Measurements from ENCODE around the gene UBA1. TPM values are rescaled to one million over a fixed set of nuclear protein-coding genes. Genes with fewer than 3 reads are reported as not detected.
A peak's percentile ranks its signal among the peaks of the same experiment; 100 is the strongest.

UBA1 gene
- total RNA-seq, 1 experiment from 2014 or later: 88.3 TPM

DNA sequence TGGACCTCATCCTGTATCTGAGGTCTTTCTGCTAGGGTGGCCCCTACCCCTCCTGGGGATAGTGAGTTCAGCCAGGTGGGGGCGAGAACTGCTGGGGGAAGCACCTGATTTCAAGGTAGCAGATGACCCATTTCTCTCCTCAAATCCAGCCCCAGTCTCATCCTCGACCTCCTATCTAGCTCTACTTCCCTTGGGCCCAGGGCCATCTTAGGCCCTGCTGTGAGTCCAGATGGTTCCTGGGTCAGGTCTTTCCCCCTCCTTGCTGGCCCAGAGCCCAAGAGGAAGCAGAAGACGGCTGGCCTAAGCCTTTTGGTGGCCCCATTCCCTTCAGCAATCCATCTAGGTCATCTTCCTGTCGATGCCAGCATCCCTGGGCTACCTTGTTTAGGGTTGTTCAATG lies 28.1 kb downstream of the UBA1 start:
- in situ Hi-C loops (cut with HindIII; ENCODE audit: low pct_unique_long_range_greater_than_20kb, low sequenced_read_pairs): no loop called here
- DNase-seq (ENCODE audit: low read depth): no peak

DNA sequence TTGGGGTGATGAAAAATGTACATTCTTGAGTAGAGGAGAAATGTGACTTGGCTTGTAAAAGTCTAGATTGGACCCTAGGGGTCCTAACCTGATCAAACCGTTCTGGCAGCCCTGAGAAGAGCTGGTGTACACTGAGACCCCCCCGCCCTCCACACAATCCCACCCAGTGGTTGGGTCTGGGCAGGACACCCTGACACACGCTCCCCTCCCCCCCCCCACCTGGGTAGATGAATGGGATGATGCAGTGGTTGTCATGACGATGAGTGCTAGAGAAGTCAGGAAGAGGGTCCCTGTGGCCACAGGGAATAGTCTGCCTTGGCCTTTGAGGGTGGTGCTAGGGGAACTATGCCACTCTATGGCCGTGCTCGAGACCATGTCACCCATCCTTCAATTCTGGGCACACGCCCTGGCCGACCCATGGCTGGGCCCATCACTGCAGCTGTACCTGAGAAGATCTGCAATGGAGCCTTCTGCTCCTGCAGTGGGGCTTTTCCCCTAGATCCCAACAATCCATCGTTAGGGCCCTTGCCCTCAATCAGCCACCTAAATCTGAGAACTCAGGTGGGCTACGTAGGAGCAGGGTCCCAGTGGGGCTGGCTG lies 29.2 kb downstream of the UBA1 start:
- DNase-seq (ENCODE audit: low read depth): no peak
- in situ Hi-C loops (cut with HindIII; ENCODE audit: low pct_unique_long_range_greater_than_20kb, low sequenced_read_pairs): no loop called here

DNA sequence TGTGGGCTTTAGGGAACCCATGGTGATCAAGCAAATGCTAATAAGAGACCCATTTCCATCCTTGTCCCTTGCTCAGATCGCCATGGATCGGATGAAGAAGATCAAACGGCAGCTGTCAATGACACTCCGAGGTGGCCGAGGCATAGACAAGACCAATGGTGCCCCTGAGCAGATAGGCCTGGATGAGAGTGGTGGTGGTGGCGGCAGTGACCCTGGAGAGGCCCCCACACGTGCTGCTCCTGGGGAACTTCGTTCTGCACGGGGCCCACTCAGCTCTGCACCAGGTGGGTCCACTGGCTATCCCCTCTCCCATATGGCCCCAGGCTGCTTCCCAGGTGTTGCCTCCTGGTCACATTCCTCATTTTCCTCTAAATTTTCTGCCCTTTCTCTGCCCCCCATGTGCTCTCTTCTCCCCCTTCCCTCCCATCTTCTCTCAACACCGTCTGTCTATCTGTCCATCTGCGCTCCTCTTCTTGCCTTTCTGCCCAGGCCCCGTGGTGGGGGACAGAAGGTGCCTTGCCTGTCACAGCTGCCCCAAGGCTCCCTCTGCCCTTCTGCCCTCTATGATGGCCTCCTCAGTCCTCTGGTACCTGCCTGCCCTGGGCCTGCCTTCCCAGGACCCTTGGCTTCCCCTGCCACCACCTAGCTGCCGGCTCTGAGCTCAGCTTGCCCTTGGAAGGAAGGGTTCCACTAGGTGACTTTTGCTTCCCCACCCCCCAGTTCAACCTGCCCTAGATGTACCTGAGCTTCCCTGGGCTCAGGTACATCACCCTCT lies 30.0 kb downstream of the UBA1 start:
- in situ Hi-C loops (cut with HindIII; ENCODE audit: low pct_unique_long_range_greater_than_20kb, low sequenced_read_pairs): no loop called here

DNA sequence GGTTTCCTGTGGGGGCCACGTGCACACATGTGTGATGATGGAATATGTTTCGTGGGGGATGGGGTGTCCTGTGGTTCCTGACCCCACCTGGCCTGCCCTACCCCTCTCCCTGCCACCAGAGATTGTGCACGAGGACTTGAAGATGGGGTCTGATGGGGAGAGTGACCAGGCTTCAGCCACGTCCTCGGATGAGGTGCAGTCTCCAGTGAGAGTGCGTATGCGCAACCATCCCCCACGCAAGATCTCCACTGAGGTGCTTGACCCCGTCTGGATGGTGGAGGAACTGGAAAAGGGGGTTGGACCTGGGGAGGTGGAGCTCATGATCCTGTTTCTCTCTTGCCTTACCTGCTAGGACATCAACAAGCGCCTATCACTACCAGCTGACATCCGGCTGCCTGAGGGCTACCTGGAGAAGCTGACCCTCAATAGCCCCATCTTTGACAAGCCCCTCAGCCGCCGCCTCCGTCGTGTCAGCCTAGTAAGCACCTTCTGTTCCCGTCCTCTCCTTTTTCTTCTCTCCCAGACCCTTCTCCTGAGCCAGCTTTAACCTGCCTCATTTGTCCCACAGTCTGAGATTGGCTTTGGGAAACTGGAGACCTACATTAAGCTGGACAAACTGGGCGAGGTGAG lies 30.8 kb downstream of the UBA1 start:
- DNase-seq (ENCODE audit: low read depth): no peak
- in situ Hi-C loops (cut with HindIII; ENCODE audit: low pct_unique_long_range_greater_than_20kb, low sequenced_read_pairs): no loop called here

More for the DNA sequence above, 30.0 kb downstream of the UBA1 start:
- no peak for DNase-seq (ENCODE audit: low read depth)

DNA sequence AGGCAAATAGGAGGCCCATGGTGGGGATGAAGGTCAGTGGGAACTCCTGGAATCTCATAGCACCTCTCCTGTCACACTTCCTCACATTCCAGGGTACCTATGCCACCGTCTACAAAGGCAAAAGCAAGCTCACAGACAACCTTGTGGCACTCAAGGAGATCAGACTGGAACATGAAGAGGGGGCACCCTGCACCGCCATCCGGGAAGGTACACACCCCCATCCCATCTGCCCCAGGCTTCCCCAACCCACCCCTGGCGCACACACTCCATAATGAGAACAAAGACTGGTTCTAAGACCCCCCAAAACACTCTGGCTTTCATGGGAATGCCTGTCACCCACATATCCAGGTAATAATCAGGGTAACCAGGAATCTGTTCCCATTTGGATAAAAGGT lies 31.3 kb downstream of the UBA1 start:
- in situ Hi-C loops (cut with HindIII; ENCODE audit: low pct_unique_long_range_greater_than_20kb, low sequenced_read_pairs): no loop called here
- no peak for DNase-seq (ENCODE audit: low read depth)

DNA sequence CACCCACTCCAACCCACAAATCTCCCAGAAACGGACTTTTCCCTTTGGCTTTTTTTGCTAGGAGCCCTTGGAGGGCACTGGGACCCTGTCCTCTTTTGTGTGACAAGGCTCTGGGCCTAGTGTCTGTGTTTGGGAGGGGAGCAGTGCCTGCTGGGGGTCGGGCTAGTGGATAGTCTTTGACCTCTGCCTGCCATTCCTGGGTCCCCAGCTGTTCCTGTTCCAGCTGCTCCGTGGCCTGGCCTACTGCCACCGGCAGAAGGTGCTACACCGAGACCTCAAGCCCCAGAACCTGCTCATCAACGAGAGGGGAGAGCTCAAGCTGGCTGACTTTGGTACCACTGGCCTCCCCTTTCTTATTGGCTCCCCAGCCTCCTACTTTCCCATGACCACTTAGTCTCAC lies 32.4 kb downstream of the UBA1 start:
- in situ Hi-C loops (cut with HindIII; ENCODE audit: low pct_unique_long_range_greater_than_20kb, low sequenced_read_pairs): no loop called here
- DNase-seq (ENCODE audit: low read depth): no peak

DNA sequence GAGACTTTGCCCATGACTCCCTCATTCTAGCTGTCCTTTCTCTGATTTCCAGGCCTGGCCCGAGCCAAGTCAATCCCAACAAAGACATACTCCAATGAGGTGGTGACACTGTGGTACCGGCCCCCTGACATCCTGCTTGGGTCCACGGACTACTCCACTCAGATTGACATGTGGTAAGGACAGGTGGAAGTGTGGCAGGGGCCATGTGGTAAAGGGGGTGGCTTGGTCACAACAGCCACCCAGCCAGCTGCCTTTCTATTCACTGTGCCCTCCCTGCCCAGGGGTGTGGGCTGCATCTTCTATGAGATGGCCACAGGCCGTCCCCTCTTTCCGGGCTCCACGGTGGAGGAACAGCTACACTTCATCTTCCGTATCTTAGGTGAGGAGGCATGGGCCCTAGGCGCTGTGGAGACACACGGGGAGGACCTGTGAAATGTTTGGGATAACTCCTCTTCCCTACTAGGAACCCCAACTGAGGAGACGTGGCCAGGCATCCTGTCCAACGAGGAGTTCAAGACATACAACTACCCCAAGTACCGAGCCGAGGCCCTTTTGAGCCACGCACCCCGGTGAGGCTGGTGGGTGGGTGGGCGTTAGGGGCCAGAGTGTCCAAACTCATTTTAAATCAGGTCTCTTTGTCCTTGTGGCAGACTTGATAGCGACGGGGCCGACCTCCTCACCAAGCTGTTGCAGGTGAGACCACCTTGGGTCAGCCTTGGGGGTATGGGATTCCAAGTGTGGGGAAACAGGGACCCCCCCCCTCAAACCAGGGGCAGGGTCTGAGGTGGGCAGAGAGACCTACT lies 33.1 kb downstream of the UBA1 start:
- in situ Hi-C loops (cut with HindIII; ENCODE audit: low pct_unique_long_range_greater_than_20kb, low sequenced_read_pairs): no loop called here
- no peak for DNase-seq (ENCODE audit: low read depth)

DNA sequence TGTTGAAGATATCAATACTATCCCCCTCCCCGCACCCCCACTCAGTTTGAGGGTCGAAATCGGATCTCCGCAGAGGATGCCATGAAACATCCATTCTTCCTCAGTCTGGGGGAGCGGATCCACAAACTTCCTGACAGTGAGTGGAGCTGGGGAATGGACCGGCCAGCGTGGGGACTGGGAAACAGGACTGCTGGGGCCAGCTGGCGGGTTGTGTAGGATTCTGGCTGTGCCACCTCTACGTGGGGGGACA lies 33.6 kb downstream of the UBA1 start:
- no peak for DNase-seq (ENCODE audit: low read depth)
- in situ Hi-C loops (cut with HindIII; ENCODE audit: low pct_unique_long_range_greater_than_20kb, low sequenced_read_pairs): no loop called here

DNA sequence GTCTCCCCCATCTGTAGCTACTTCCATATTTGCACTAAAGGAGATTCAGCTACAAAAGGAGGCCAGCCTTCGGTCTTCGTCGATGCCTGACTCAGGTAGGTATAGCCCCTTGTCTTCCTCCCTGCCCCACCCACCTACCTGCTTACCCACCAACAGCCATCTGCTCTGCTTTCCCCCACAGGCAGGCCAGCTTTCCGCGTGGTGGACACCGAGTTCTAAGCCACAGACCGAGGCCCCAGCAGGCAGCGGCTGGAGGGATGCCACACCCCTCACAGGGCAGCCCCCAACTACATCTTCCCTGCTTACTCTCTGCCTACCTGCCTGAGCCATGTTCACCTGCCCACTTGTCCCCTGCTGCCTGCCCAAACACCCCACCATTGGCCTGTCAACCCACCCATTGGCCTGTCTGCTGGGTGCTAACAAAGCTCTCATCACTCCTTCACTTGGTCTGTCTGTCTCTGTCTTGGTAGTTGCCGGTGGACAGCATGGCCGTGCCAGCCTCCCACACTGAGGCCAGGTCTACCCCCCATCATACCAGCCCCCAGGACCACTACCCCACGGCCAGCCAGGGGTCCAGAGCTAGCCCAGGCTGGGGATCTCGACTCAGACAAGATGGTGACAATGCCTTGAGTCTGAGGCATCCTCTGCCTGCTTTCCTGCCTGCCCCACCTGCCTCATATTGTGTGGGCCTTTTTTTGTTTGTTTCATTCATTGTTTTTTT lies 35.1 kb downstream of the UBA1 start:
- DNase-seq (ENCODE audit: low read depth): no peak
- in situ Hi-C loops (cut with HindIII; ENCODE audit: low pct_unique_long_range_greater_than_20kb, low sequenced_read_pairs): no loop called here

DNA sequence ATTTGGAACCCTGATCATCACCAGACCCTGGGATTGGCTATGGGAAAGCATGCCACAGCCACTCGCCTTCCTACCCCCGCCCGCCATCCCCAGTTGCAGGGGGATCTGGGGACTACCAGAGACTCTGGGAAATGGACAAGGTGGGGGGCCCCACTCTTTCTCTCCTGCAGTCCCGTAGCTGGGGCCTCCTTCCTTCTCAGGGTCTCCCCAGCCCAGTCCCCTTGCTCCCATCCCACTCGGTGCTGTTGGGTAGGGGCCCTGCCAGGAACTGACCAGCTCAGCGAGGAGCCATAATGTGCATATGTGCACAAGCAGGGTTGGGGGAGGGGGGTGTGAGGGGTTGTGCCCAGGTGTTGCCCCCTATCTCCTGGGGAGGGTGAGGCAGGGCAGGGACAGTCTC lies 35.8 kb downstream of the UBA1 start:
- in situ Hi-C loops (cut with HindIII; ENCODE audit: low pct_unique_long_range_greater_than_20kb, low sequenced_read_pairs): no loop called here
- no peak for DNase-seq (ENCODE audit: low read depth)

DNA sequence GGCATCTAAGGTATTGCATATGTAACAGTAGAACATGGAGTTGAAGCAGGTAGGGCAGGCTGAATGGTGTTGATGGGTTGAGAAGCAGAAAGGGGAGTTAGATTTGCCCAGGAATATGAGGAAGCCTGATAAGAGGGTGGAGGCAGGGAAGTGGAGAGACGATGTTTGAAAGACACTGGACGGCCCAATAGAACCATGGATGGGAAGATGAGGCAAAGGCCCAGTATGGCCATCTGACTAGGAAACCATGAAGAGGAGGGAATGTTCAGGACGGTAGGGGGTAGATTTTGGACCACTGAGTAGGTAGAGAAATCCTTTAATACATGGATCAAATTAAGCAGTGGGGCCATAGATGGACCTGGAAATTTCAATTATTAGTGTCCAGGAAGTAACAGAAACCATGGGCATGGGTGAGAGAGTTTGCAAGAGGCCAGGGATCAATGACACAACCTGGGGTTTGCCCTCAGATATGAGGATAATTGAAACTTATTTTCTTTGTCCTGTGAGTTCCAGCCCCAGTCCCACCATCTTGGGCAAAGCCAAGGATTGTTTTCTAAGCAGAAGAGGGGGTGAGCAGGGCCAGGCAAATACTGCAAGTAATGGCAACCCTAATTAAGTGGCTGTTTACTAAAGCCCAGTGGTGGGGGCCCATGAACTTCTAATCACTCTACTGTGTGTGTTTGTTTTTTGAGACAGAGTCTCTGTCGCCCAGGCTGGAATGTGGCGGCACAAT lies 36.7 kb downstream of the UBA1 start:
- no peak for DNase-seq (ENCODE audit: low read depth)
- in situ Hi-C loops (cut with HindIII; ENCODE audit: low pct_unique_long_range_greater_than_20kb, low sequenced_read_pairs): no loop called here

DNA sequence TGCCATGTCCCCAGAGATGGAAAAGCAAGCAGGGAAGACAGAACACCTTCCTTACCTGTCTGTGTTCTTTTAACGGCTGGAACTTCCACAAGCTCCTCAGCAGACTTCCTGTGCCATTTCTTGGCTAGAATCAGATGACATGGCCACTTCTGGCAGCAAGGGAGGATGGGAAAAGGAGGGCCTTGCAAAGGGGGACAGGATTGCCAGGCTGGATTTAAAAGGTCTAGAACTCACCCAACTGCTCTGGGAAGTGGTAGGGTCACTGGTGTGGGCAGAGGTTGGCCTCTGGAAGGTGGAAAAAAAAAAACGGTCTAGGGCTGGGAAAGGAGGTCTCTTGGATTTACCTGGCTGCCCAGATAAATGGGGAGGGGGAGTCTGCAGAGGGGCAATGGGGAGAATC lies 37.5 kb downstream of the UBA1 start:
- in situ Hi-C loops (cut with HindIII; ENCODE audit: low pct_unique_long_range_greater_than_20kb, low sequenced_read_pairs): no loop called here
- no peak for DNase-seq (ENCODE audit: low read depth)

DNA sequence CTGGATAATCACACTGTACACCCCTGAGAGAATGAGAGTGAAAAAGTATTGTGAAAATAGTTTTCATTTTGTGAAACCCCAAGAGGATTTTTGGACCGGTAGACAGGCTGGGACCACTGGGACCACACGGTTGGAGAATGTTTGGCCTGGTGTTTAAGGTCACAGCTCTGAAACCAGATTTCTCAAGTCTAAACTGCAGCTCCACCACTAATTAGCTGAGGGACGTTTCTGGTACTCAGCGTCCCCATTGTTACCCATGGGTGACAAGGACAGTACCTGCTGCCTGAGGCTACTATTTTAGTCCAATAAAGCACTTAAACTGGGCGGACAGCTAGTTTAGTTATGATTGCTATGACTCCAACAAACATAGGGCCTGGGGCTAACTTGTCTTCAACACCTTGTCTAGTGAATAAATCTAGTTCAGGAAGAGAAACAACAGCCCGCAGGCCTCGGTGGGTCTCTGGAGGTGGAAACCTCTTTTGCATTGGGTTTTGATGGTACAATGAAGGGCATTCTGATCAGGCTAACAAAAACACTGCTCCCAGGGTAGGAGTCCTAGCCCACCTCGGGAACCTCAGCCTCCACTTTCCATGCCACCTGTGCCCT lies 38.7 kb downstream of the UBA1 start:
- DNase-seq (ENCODE audit: low read depth): no peak
- in situ Hi-C loops (cut with HindIII; ENCODE audit: low pct_unique_long_range_greater_than_20kb, low sequenced_read_pairs): no loop called here

DNA sequence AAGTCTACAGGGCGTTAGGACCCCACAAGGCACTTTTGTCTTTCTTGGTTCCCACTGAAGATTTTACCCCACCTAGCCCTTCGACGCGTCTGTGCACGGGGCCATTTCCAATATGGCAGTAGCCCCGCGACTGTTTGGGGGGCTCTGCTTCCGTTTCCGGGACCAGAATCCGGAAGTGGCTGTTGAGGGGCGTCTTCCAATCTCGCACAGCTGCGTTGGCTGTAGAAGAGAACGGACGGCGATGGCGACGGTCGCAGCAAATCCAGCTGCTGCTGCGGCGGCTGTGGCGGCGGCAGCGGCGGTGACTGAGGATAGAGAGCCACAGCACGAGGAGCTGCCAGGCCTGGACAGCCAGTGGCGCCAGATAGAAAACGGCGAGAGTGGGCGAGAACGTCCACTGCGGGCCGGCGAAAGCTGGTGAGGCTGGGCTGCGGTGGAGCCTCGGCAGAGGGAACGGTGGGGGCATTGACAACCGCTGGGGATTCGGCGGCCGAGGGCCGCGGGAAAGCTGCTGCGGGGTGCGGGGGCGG lies 39.2 kb downstream of the UBA1 start, which contains the start of gene USP11:
Gene USP11, plus strand, starts transcription at position 207 of the 530 bp plus-strand sequence. Its CDS starts 35 bp downstream, at position 242.
- DNase-seq (ENCODE audit: low read depth): peak; percentile 43
- in situ Hi-C loops (cut with HindIII; ENCODE audit: low pct_unique_long_range_greater_than_20kb, low sequenced_read_pairs): no loop called here

DNA sequence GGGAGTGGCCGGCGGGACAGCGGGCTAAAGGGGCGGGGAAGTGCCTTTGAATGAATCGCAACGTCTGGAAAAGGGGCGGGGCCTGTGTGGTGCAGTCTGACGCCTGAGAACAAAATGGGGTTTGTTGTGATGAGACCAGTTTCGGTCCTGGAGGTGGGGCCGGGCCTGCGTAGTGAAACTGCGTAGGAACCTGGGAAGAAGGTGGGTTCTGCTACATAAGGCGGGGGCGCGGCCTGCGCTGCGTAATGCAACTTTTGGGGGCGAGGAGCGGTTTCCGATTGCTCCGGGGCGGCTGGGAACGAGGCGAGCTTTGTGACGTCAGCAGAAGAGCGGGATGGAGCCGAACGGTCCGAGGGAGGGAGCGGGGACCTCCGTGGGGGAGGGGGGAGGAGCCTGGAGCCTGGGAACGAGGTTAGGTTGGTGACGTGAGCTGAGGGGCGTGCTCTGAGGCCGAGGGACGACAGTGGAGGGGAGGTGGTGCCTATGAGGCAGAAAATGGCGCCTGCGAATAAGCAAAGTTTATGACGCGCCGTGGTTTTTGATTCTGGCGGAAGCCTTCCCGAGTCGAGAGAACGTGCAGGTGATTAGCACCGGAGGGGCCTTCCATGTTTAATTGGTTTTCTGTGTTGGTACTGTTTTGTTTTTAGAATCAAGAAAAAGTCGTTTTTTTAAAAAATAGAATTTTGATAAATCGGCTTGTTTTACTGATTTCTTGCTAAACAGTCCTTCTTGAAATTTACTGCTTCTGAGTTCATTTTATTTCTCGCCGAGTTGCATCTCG lies 39.9 kb downstream of the UBA1 start:
- in situ Hi-C loops (cut with HindIII; ENCODE audit: low pct_unique_long_range_greater_than_20kb, low sequenced_read_pairs): no loop called here
- peak; percentile 95 for DNase-seq (ENCODE audit: low read depth)

DNA sequence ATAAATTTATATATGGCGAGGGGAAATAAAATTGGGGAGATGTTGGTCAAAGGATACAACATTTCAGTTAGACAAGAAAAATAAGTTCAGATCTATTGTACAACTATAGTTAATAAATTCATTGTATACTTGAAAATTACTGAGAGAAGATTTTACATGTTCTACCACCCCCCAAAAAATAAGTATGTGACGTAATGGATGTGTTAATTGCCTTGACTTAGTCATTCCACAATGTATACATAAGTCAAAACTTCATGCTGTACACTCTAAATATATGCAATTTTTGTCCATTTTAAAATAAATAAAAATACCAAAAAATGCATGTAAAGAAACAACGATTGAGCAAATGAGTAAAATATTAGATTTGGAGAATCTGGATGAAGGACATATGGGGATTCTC lies 41.0 kb downstream of the UBA1 start:
- DNase-seq (ENCODE audit: low read depth): no peak
- in situ Hi-C loops (cut with HindIII; ENCODE audit: low pct_unique_long_range_greater_than_20kb, low sequenced_read_pairs): no loop called here

DNA sequence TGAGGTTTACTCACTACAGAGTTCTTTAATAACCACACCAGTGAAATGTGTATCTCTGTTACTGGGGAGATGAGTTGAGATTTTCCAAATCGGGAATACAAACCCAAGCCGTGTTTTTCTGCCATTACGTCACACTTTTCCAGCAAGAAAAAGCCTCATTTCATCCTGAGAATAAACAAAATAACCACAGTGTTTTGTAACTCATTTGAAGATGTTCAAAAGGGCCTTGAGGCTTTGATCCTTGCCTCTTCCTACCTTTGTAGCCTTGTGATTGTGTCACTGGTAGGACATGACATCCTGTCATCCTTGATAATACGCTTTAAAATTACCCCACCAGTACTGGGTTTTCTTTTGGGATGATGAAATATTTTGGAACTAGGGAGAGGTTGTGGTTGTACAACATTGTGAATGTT lies 42.1 kb downstream of the UBA1 start:
- in situ Hi-C loops (cut with HindIII; ENCODE audit: low pct_unique_long_range_greater_than_20kb, low sequenced_read_pairs): no loop called here
- DNase-seq (ENCODE audit: low read depth): no peak
